Panc1 (cell line): ENCODE measurements around the gene PXK. TPM values are rescaled to one million over a fixed set of nuclear protein-coding genes. Genes with fewer than 3 reads are reported as not detected.

Experiments used
- ATAC-seq: fragments of 200-7000 bp; cut with Tn5 transposase; 2 replicates; pipeline ENCODE4 v1.9.1; 2020; ENCODE audit warnings: mild to moderate bottlenecking, moderate library complexity
- BruUV-seq: library from RNA; stranded (reverse); fragments of 400-500 nt; replicated peaks from 2 replicates; lab custom pipeline; 2021; lab: Mats Ljungman, UMichigan
- CTCF ChIA-PET: fragments of 300-600 bp; sonication (Branson Sonifier 250); formaldehyde crosslinking; loops from one replicate; lab custom pipeline; 2022; ENCODE audit warnings: antibody characterized with exemption; lab: Charles Lee
- POLR2A ChIA-PET: fragments of 300-600 bp; sonication (Branson Sonifier 250); formaldehyde crosslinking; loops from one replicate; lab custom pipeline; 2022; ENCODE audit warnings: antibody characterized with exemption; lab: Charles Lee
- DNase-seq: peaks from one replicate; pipeline ENCODE4 v3.0.0-alpha.2; 2010; ENCODE audit warnings: low read depth, low spot score
- H3K27ac ChIP-seq: 2 replicates; pipeline ENCODE4 v1.5.1; 2011; ENCODE audit warnings: mild to moderate bottlenecking, low read length, inconsistent platforms
- H3K27me3 ChIP-seq: fragments of 200-500 bp; sonication (Bioruptor generic); 2 replicates; pipeline ENCODE4 v1.6.0; 2014; ENCODE audit warnings: low read length, inconsistent platforms; ENCODE audit not compliant: control insufficient read depth, insufficient read depth
- H3K36me3 ChIP-seq: fragments of 200-500 bp; sonication (Bioruptor generic); 2 replicates; pipeline ENCODE4 v1.5.1; 2014; ENCODE audit warnings: inconsistent platforms, mild to moderate bottlenecking, low read length, moderate library complexity; ENCODE audit not compliant: control insufficient read depth, insufficient read depth
- H3K4me1 ChIP-seq: 2 replicates; pipeline ENCODE4 v1.5.1; 2011; ENCODE audit warnings: inconsistent platforms, mild to moderate bottlenecking, low read length, moderate library complexity; ENCODE audit not compliant: control insufficient read depth, insufficient read depth
- H3K4me3 ChIP-seq, 2 experiments: 2 replicates each; pipeline ENCODE4 v1.5.1; 2011 to 2012; ENCODE audit warnings: low read depth in 2 of 2, low read length in 2 of 2, mild to moderate bottlenecking in 2 of 2, inconsistent platforms in 1 of 2, moderate library complexity in 1 of 2
- H3K9me3 ChIP-seq: fragments of 200-500 bp; sonication (Bioruptor generic); 2 replicates; pipeline ENCODE4 v1.5.1; 2014; ENCODE audit warnings: low read depth, mild to moderate bottlenecking, inconsistent platforms, low read length, moderate library complexity; ENCODE audit not compliant: control insufficient read depth, insufficient read depth
- CTCF ChIP-seq: fragments of 450-650 bp; IDR thresholded peaks from 2 replicates; pipeline ENCODE4 v1.5.1; 2017; ENCODE audit warnings: mild to moderate bottlenecking
- POLR2AphosphoS5 ChIP-seq: IDR thresholded peaks from 2 replicates; pipeline ENCODE4 v1.6.1; 2012; ENCODE audit warnings: mild to moderate bottlenecking, low read depth, low read length, moderate library complexity
- SIN3A ChIP-seq: IDR thresholded peaks from 2 replicates; pipeline ENCODE4 v1.6.1; 2012; ENCODE audit warnings: low read depth, mild to moderate bottlenecking, low read length, moderate library complexity, borderline replicate concordance; ENCODE audit not compliant: insufficient read depth
- TCF7L2 ChIP-seq: IDR thresholded peaks from 2 replicates; pipeline ENCODE4 v1.6.1; 2011; ENCODE audit warnings: mild to moderate bottlenecking, low read depth, low read length, inconsistent platforms
- in situ Hi-C: cut with HindIII; loops from 2 replicates; pipeline ENCODE4 v1.10.0; 2016; ENCODE audit warnings: low sequenced_read_pairs, low pct_unique_long_range_greater_than_20kb
- intact Hi-C: fragments of 100-400 bp; cut with micrococcal nuclease; formaldehyde crosslinking; loops from one replicate; pipeline ENCODE4 v1.10.0; 2022; ENCODE audit not compliant: unreplicated experiment
- total RNA-seq: library from RNA; stranded (reverse); gene quantifications from one replicate; pipeline ENCODE4 v1.2.1, GENCODE V29; 2021; ENCODE audit not compliant: unreplicated experiment
- TF ChIP-seq, protein P1 (sequence below), 2 experiments: IDR thresholded peaks; 2 replicates each; pipeline ENCODE4 v1.6.1; 2011 to 2012; ENCODE audit warnings: low read depth in 2 of 2, control low read depth in 1 of 2, low read length in 1 of 2, mild to moderate bottlenecking in 1 of 2, moderate library complexity in 1 of 2; ENCODE audit not compliant: insufficient read depth in 1 of 2

PXK gene
- total RNA-seq, 1 experiment from 2014 or later: 14.2 TPM

GRCh38 chr3:58408906-58409305 lies 76.2 kb downstream of the PXK start:
- no peaks in the 10 kb centered on the region for H3K9me3 ChIP-seq
- ATAC-seq: no peak
- in situ Hi-C loops: no loop called here
- H3K4me3 ChIP-seq: no peak overlapping the region
- POLR2A ChIA-PET: no interaction called here
- no TSS peak for BruUV-seq
- intact Hi-C loops: no loop called here
- H3K4me1 ChIP-seq: no peaks in the 10 kb centered on the region
- no peak overlapping the region for H3K27ac ChIP-seq
- TF ChIP-seq POLR2AphosphoS5 (no peak), CTCF (no peak), SIN3A (no peak), TCF7L2 (no peak)
- TF ChIP-seq, protein P1, sequence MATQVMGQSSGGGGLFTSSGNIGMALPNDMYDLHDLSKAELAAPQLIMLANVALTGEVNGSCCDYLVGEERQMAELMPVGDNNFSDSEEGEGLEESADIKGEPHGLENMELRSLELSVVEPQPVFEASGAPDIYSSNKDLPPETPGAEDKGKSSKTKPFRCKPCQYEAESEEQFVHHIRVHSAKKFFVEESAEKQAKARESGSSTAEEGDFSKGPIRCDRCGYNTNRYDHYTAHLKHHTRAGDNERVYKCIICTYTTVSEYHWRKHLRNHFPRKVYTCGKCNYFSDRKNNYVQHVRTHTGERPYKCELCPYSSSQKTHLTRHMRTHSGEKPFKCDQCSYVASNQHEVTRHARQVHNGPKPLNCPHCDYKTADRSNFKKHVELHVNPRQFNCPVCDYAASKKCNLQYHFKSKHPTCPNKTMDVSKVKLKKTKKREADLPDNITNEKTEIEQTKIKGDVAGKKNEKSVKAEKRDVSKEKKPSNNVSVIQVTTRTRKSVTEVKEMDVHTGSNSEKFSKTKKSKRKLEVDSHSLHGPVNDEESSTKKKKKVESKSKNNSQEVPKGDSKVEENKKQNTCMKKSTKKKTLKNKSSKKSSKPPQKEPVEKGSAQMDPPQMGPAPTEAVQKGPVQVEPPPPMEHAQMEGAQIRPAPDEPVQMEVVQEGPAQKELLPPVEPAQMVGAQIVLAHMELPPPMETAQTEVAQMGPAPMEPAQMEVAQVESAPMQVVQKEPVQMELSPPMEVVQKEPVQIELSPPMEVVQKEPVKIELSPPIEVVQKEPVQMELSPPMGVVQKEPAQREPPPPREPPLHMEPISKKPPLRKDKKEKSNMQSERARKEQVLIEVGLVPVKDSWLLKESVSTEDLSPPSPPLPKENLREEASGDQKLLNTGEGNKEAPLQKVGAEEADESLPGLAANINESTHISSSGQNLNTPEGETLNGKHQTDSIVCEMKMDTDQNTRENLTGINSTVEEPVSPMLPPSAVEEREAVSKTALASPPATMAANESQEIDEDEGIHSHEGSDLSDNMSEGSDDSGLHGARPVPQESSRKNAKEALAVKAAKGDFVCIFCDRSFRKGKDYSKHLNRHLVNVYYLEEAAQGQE (IDR thresholded peaks at IDR 0.05; ENCODE audit: insufficient read depth in 1 of 2, low read depth in 2 of 2, low read length in 1 of 2): no peak
- no peaks in the 10 kb centered on the region; the same call in 1 of the 2 replicates for H3K36me3 ChIP-seq
- CTCF ChIA-PET: no interaction called here
- no peak for DNase-seq
- no peaks in the 10 kb centered on the region for H3K27me3 ChIP-seq

GRCh38 chr3:58409663-58410062 lies 77.0 kb downstream of the PXK start:
- POLR2A ChIA-PET: no interaction called here
- in situ Hi-C loops (no loop called here), intact Hi-C loops (loop anchor here (5.0 to 10.0 kb wide), 2 partner anchors 72 to 225 kb away; no protein-coding TSS in a partner anchor)
- CTCF ChIA-PET: interaction anchor here (0.7 kb wide), 1 partner anchor 8 kb away, joined by 3 read pairs; no protein-coding TSS in a partner anchor
- ATAC-seq (no peak), DNase-seq (no peak)
- no peaks in the 10 kb centered on the region for H3K27me3 ChIP-seq
- H3K4me1 ChIP-seq: no peaks in the 10 kb centered on the region
- BruUV-seq: no TSS peak
- no peaks in the 10 kb centered on the region for H3K9me3 ChIP-seq
- H3K4me3 ChIP-seq: no peak overlapping the region
- TF ChIP-seq POLR2AphosphoS5 (no peak), TCF7L2 (no peak), CTCF (no peak)
- TF ChIP-seq, protein P1 (IDR thresholded peaks at IDR 0.05; ENCODE audit: insufficient read depth in 1 of 2, low read depth in 2 of 2, low read length in 1 of 2): no peak
- H3K27ac ChIP-seq: no peak overlapping the region
- H3K36me3 ChIP-seq: no peaks in the 10 kb centered on the region
